GM23248 (cell line): Measurements from ENCODE around the gene FAM193A.

Experiments
- EZH2 ChIP-seq: fragments of 200-600 bp; sonication (generic); IDR thresholded peaks from 2 replicates; pipeline ENCODE4 v1.6.1; 2018; ENCODE audit warnings: antibody characterized with exemption, mild to moderate bottlenecking; ENCODE audit not compliant: insufficient read depth, poor library complexity, severe bottlenecking
- EZH2phosphoT487 ChIP-seq: fragments of 200-600 bp; sonication (generic); IDR thresholded peaks from 2 replicates; pipeline ENCODE4 v1.6.1; 2018; ENCODE audit warnings: antibody characterized with exemption, moderate library complexity, mild to moderate bottlenecking, low read depth; ENCODE audit not compliant: insufficient read depth

DNA sequence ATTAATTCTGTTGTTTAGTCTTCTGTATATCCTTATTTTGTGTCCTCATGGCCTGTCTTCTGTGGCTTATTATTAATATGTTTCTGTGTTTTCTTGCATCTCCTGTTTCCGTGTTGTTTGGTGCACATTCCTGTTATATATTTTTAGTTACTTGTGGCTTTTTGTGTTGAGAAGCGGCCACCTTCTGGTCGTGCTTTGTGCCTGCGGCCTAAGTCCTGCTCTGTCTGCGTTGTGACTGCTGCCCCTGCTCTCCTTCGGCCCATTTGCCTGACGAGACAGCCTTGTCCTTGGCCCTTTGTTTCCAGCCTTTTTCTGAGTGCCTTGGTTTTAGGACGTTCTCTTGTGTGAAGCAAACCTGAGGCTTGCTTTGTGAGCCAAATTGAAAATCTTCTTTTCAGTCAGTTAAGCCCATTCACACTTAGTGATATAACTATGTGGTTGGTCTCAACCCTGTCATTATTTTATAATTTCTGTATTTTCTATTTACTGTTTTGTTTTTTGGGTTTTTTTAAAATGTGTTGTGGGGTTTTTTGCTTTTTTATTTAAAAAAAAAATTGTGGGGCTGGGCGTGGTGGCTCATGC is 175.9 kb downstream of the FAM193A start:
- TF ChIP-seq EZH2 (no peak), EZH2phosphoT487 (no peak)
